ENCODE results near the gene COBLL1. TPM values are rescaled to one million over a fixed set of nuclear protein-coding genes. Genes with fewer than 3 reads are reported as not detected.

COBLL1 gene
- total RNA-seq, 1 experiment from 2014 or later: 3.6 TPM

DNA sequence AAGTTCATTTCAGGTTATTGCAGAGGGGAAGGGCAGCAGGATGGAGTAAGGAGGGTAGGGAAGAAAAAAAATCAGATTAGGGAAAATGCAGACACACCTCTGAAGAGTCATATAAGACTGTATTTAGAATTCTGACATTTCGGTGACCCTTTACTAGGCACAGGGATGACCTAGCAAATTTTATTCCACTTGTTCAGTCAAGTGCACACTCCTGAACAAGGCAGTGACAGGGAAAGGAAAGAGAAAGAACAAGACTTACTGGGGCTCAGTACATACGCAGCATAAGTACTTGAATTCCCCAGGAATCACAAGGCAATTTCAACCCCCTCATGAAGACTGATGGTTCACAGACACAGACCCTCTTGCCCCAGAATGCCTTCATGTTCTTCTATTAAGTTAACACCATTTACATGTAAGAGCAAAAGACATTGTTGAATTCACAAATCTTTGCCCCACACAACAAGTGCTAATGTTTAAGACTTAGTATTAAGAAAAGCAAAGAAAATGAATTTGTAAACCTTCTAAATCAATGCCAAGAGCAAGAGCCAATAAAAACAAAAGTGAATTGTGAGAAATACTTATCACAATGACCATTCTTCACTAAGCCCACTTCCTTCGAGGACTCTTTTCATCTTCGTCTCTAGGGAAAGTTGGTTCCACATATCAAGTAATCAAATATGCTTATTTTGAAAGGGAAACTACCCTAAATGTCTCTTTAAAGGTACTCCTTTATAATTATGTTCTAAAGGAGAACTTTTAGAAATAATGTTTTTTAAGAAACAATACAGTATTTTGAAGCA is 47.0 kb downstream of the COBLL1 start:
- POLR2A ChIA-PET (ENCODE audit: unreplicated experiment): no interaction called here
- H3K9me3 ChIP-seq (ENCODE audit: low read length): no peaks in the 10 kb centered on the region
- H3K4me3 ChIP-seq (ENCODE audit: low read length): no peak overlapping the region
- CTCF ChIA-PET: no interaction called here
- no peaks in the 10 kb centered on the region for H3K27me3 ChIP-seq (ENCODE audit: low read length)
- no peaks in the 10 kb centered on the region for H3K36me3 ChIP-seq (ENCODE audit: low read depth, low read length)
- TF ChIP-seq, protein P1, sequence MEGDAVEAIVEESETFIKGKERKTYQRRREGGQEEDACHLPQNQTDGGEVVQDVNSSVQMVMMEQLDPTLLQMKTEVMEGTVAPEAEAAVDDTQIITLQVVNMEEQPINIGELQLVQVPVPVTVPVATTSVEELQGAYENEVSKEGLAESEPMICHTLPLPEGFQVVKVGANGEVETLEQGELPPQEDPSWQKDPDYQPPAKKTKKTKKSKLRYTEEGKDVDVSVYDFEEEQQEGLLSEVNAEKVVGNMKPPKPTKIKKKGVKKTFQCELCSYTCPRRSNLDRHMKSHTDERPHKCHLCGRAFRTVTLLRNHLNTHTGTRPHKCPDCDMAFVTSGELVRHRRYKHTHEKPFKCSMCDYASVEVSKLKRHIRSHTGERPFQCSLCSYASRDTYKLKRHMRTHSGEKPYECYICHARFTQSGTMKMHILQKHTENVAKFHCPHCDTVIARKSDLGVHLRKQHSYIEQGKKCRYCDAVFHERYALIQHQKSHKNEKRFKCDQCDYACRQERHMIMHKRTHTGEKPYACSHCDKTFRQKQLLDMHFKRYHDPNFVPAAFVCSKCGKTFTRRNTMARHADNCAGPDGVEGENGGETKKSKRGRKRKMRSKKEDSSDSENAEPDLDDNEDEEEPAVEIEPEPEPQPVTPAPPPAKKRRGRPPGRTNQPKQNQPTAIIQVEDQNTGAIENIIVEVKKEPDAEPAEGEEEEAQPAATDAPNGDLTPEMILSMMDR (conservative IDR thresholded peaks at IDR 0.05; ENCODE audit: low read depth, low read length): no peak
- TF ChIP-seq EZH2 (IDR thresholded peaks at IDR 0.05; ENCODE audit: low read length, unreplicated experiment) (no peak), EZH2phosphoT487 (IDR thresholded peaks at IDR 0.05; ENCODE audit: borderline replicate concordance, low read length) (no peak)
- intact Hi-C loops (cut with micrococcal nuclease): no loop called here
- no peaks in the 10 kb centered on the region for H3F3A ChIP-seq (ENCODE audit: low read length, unreplicated experiment)
- no peaks in the 10 kb centered on the region for H3K9me2 ChIP-seq (replicated peaks; ENCODE audit: low read length)
- DNase-seq: no peak
- H3K27ac ChIP-seq (ENCODE audit: low read length): no peak overlapping the region
- no TSS peak for BruUV-seq (replicated peaks)
- H2AFZ ChIP-seq (ENCODE audit: low read length): no peak overlapping the region
- ATAC-seq: no peak
- H3K9ac ChIP-seq (ENCODE audit: low read length): no peak overlapping the region
- H3K79me2 ChIP-seq (ENCODE audit: low read length): no peaks in the 10 kb centered on the region
- H3K4me1 ChIP-seq (ENCODE audit: insufficient read depth, low read length): no peaks in the 10 kb centered on the region
- H3K4me2 ChIP-seq (ENCODE audit: low read length): no peak overlapping the region
- H4K20me1 ChIP-seq (ENCODE audit: low read length): no peaks in the 10 kb centered on the region

DNA sequence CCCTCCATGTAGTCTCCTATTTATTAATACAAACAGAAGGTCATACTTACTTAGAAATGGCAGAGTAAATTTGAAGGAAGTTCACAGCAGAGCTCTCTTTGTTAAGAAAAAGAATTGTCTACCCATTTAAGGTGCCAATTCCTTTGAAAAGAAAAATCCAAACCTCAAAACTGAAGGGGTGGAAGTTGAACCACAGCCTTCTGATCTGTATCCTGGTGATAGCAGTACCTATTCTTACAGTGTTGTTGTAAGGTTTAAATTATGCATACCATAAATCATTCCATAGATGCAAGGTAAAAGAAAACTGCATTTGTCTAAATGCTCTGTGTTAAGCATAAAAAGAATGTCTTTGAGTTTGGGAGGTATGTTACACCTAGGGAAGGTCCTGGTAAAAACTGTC is 47.6 kb downstream of the COBLL1 start:
- ChIA-PET CTCF (no interaction called here), POLR2A (ENCODE audit: unreplicated experiment) (no interaction called here)
- Histone ChIP-seq H3F3A (ENCODE audit: low read length, unreplicated experiment) (no peaks in the 10 kb centered on the region), H3K27ac (ENCODE audit: low read length) (no peak overlapping the region), H3K79me2 (ENCODE audit: low read length) (no peaks in the 10 kb centered on the region), H2AFZ (ENCODE audit: low read length) (no peak overlapping the region), H3K9me3 (ENCODE audit: low read length) (no peaks in the 10 kb centered on the region), H3K9ac (ENCODE audit: low read length) (no peak overlapping the region), H4K20me1 (ENCODE audit: low read length) (no peaks in the 10 kb centered on the region), H3K36me3 (ENCODE audit: low read depth, low read length) (no peaks in the 10 kb centered on the region), H3K9me2 (replicated peaks; ENCODE audit: low read length) (no peaks in the 10 kb centered on the region), H3K4me1 (ENCODE audit: insufficient read depth, low read length) (no peaks in the 10 kb centered on the region), H3K4me2 (ENCODE audit: low read length) (no peak overlapping the region), H3K4me3 (ENCODE audit: low read length) (no peak overlapping the region), H3K27me3 (ENCODE audit: low read length) (no peaks in the 10 kb centered on the region)
- ATAC-seq (no peak), DNase-seq (no peak)
- intact Hi-C loops (cut with micrococcal nuclease): no loop called here
- TF ChIP-seq EZH2 (IDR thresholded peaks at IDR 0.05; ENCODE audit: low read length, unreplicated experiment) (no peak), EZH2phosphoT487 (IDR thresholded peaks at IDR 0.05; ENCODE audit: borderline replicate concordance, low read length) (no peak)
- TF ChIP-seq, protein P1 (conservative IDR thresholded peaks at IDR 0.05; ENCODE audit: low read depth, low read length): no peak
- no TSS peak for BruUV-seq (replicated peaks)

DNA sequence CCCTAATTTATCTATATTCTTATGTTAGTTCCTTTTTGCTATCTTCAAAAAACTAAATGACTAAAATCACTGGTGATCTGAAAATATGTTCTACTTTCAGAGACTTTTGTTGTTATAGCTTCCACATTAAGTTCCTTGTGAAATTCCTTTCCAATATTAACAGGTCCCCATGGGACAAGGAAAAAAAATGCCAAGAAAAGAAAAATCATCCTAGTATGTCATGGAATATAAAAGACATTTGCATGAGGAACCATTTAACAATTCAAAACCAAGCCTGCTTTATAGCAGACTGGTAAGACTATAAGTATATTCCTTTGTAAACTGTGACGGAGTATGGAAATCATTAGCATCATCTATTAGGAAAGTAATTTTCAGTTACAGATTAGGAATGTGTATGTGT is 48.1 kb downstream of the COBLL1 start:
- ChIA-PET POLR2A (ENCODE audit: unreplicated experiment) (no interaction called here), CTCF (no interaction called here)
- TF ChIP-seq, protein P1 (conservative IDR thresholded peaks at IDR 0.05; ENCODE audit: low read depth, low read length): no peak
- TF ChIP-seq EZH2phosphoT487 (IDR thresholded peaks at IDR 0.05; ENCODE audit: borderline replicate concordance, low read length) (no peak), EZH2 (IDR thresholded peaks at IDR 0.05; ENCODE audit: low read length, unreplicated experiment) (no peak)
- BruUV-seq (replicated peaks): no TSS peak
- Histone ChIP-seq H2AFZ (ENCODE audit: low read length) (no peak overlapping the region), H3F3A (ENCODE audit: low read length, unreplicated experiment) (no peaks in the 10 kb centered on the region), H4K20me1 (ENCODE audit: low read length) (no peaks in the 10 kb centered on the region), H3K9me2 (replicated peaks; ENCODE audit: low read length) (no peaks in the 10 kb centered on the region), H3K27ac (ENCODE audit: low read length) (no peak overlapping the region), H3K79me2 (ENCODE audit: low read length) (no peaks in the 10 kb centered on the region), H3K4me1 (ENCODE audit: insufficient read depth, low read length) (no peaks in the 10 kb centered on the region), H3K36me3 (ENCODE audit: low read depth, low read length) (no peaks in the 10 kb centered on the region), H3K9ac (ENCODE audit: low read length) (no peak overlapping the region), H3K27me3 (ENCODE audit: low read length) (no peaks in the 10 kb centered on the region), H3K9me3 (ENCODE audit: low read length) (no peaks in the 10 kb centered on the region), H3K4me3 (ENCODE audit: low read length) (no peak overlapping the region), H3K4me2 (ENCODE audit: low read length) (no peak overlapping the region)
- DNase-seq: no peak
- ATAC-seq: no peak
- intact Hi-C loops (cut with micrococcal nuclease): no loop called here

All from PC-3 (cell line).